Amniotic epithelial cell (primary cell): ENCODE data around the gene VAMP4.

Experiments
- DNase-seq: peaks from one replicate; pipeline ENCODE4 v3.0.0-alpha.2; 2010; ENCODE audit warnings: low read depth

VAMP4 gene, protein sequence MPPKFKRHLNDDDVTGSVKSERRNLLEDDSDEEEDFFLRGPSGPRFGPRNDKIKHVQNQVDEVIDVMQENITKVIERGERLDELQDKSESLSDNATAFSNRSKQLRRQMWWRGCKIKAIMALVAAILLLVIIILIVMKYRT

DNA sequence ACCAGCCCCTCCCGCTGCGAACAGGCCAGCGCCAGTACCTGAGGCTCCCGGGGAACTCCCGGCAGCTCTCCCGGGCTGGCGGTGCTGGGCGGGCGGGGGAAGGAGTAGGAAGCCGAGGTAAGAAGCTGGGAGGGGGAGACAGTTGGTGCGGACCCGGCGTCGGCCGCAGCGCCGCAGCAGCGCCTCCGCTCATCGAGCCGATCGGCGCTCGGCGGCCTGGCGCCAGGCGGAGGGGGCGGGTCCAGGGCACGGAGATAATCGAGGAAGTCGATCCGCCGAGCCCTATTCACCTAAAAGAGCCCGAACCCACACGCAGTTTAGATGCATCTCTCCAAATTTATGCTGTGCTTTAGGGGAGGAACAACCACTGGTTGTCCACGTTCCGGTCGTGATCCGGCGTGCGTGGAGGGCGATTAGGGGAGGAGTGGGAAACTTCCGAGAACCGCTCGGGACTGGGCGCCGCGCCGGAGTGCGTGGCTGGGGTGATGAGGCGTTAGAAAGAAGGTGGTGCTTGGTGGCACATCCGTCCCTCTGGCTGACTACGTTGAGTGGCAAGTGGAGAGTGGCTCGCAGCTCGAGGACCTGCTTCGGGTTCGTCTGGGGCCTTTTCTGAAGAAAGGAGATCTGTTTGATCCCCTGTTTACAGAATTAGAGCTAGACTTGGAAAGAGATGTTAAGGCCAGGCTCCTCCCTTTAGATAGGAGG lies at the start of gene VAMP4:
Gene VAMP4, minus strand, starts transcription at position 194 of the 705 bp plus-strand sequence. CDS start 3,651 bp downstream, outside the sequence.
- DNase-seq, result peak; percentile 73

DNA sequence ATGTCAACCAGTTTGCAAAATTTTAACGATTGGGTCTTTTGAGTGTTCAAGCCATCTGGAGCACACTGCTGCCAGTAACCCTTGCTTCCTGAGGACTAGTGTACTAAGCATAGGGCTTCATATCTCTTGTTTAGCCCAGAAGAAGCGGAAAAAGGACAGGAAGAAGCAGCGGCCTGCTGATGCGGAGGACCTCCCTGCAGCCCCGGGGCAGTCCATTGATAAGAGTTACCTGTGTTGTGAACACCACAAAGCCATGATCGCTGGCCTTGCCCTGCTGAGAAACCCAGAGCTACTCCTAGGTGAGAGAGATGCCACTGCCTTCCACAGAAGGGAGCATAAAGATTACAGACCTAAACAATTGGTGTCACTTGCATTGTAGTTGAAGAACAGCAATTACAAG lies 48.5 kb upstream of the VAMP4 start:
- DNase-seq, result no peak

DNA sequence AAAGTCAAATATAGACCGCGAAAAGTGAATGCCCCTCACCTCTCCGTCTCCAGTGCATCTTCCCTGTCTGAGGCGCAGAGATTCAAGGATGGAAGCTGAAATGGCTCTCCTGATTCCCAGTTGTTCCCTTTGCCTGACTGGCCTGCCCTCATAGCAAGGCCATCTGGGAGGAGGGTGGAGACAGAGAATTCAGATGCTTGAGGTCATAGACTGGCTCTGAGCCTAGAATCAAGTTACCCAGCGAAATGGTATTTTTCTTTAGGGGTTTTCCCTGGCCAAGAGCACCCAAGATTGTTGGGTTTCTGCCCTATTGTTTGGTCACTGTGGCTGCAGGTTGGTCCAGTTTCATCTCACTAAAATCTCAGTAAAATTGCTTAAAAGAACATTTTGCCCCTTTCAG lies 46.8 kb upstream of the VAMP4 start:
- DNase-seq, result peak; percentile 56

DNA sequence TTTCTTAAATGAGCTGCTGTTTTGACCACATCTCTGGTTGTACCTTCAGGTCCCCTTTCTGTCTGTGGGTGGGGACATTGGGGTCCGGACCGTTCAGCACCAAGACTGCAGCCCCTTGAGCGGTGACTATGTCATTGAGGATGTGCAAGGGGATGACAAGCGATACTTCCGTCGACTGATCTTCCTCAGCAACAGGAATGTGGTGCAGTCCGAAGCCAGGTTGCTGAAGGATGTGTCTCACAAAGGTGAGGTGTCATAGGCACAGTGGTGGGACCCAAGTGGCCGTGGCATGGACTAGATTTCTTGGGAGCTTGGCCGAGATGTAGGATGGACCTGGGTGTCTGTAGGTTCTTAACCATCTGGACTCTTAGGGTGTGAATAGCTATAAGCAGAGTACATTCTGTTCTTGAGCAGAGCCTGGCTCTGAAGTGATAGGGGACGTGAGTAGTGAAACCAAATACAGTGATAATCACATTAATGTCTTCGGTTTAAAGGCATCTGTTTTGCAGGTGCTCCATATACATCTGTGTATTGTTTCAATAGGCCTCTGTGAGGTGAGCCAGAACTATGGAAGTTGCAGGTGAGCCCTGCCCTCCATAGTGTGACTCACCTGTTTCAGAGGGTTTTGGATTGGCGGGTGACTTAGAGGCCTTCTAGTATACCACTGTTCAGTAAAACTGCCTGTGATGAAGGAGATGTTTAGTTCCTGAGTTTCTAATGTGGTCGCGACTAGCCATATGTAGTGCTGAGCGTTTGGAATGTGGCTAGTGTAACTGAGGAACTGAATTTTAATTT lies 46.0 kb upstream of the VAMP4 start:
- no peak for DNase-seq

DNA sequence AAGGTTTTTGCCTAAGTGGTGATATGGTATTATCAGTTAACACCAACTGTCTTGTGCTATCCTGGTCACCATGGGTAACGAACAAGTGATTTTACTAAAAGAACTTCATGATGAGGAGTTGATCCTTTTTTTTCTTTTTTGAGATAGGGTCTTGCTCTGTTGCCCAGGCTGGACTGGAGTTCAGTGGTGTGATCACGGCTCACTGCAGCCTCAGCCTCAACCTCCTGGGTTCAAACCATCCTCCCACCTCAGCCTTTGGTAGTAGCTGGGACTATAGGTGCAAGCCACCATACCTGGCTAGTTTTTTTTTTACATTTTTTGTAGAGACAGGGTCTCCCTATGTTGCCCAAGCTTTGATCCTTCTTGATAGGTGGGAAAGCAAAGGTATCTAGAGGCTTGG lies 44.7 kb upstream of the VAMP4 start:
- no peak for DNase-seq

DNA sequence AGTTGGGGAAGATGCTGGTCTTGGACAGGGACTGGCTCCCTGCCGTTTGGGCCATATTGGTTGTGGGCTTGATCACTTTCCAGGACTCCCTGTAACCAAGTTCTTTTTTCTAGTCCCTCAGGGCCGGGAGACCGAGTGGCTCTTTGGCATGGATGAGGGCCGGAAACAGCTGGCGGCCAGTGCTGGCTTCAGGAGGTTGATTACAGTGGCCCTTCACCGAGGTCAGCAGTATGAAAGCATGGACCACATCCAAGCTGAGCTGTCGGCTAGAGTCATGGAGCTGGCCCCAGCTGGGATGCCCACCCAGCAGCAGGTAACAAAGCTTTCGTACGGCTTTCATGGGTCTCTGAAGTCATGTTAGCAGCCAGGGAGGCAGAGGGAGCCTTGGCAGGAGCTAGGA lies 43.9 kb upstream of the VAMP4 start:
- no peak for DNase-seq

DNA sequence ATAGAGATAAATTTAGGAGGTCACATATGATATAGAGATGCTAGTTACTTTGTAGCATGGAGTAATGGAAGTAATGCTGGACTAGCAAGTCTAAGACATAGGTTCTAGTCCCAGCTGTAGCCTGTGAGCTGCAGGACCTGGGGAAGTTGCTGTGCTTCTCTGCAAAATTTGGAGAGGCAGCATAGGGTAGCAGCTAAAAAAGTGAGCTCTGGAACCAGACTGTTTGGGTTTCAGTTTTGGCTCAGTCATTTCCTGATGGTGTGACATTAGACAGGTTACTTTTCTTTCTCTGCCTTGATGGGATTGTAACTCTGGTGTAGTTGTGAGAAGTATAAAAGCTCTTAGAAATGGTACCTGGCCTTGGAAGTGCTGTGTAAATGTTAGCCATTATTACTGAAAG lies 42.9 kb upstream of the VAMP4 start:
- DNase-seq, result no peak

DNA sequence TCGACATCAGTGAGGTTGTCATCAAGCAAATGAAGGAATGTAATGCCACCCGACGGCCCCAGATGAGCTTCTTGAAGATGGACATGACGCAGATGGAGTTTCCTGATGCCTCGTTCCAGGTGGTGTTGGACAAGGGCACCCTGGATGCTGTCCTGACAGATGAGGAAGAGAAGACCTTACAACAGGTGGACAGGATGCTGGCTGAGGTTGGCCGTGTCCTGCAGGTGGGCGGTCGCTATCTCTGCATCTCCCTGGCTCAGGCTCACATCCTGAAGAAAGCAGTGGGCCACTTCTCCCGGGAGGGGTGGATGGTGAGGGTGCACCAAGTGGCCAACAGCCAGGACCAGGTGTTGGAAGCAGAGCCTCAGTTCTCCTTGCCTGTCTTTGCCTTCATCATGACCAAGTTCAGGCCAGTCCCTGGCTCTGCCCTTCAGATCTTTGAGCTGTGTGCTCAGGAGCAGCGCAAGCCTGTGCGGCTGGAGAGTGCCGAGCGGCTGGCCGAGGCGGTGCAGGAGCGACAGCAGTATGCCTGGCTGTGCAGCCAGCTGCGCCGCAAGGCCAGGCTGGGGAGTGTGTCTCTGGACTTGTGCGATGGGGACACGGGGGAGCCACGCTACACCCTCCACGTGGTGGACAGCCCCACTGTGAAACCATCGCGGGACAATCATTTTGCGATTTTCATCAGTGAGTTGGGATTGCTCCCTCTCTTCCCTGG lies 42.1 kb upstream of the VAMP4 start:
- DNase-seq, result no peak

DNA sequence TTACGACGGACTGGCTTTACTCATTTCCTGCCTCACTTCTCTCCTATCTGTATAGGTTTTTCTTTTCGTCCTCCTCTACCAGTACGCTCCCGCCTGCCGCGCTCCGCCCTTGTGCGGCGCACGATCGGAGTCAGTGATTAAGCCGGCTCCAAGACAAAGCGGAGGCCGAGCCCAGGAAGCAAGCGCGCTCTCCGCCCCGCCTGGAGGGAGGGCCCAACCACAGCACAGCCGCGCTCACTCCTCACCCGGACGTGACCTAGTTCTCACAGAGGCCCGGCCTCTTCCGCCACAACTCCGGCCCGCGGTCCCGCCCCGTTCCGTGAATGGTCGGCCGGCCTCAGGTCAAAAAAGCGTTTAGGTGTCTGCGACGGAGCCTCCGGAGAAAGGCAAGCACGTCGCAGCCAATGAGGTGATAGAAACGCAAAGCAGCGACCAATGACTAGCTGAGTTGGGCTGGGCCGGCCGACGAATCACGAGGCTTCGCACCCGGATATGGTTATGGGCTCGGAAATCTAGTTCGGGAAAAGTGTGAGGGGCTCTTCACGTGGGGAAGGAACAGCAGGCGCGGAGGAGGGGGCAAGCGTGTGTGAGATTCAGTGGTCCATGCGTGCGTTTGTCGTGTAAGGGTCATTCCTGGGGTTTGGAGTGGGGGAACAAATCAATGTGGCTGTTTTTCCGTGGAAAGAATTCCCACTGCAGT lies 39.5 kb upstream of the VAMP4 start, which contains the start of gene METTL13:
Gene METTL13, plus strand, starts transcription at position 485 of the 700 bp plus-strand sequence. CDS start 308 bp downstream, outside the sequence.
- DNase-seq, result peak; percentile 99

DNA sequence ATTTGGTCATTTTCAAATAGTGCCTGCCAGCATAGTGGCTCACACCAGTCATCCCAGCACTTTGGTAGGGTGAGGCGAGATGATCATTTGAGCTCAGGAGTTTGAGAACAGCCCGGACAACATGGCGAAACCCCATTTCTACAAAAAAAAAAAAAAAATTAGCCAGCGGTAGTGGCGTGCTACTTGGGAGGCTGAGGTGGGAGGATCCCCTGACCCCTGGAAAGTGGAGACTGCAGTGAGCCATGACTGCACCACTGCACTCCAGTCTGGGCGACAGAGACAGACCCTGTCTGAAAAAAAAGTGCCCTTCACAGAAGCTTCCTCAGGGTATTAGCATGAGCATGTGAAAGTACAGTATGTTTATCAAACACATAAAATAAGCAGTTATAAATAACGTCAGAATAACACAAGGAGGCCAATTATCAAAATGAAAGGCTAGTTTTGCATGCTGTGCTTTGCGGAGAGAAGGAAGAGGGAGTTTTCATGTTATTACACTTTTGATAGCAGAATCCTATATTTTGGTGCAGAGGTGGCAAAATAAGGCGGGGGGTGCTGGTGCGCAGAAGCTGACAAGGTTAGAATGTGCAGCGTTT lies 38.8 kb upstream of the VAMP4 start:
- no peak for DNase-seq

DNA sequence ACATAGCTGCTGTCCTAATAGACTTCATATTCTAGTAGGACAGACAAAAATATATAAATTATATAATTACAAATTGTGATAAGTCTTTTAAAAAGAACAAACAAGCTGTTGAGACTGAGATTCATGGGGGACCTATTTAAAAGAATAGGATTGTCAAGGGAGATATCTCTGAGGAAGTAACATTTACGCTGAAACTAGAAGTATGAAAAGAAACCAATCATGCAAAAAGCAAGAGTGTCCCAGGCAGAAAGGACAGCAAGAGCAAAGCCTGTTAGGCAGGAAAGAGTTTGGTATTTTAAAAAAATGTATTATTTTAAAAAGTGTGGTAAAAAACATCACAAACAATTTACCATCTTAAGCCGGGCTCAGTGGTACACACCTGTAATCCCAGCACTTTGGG lies 30.4 kb upstream of the VAMP4 start:
- DNase-seq, result no peak

DNA sequence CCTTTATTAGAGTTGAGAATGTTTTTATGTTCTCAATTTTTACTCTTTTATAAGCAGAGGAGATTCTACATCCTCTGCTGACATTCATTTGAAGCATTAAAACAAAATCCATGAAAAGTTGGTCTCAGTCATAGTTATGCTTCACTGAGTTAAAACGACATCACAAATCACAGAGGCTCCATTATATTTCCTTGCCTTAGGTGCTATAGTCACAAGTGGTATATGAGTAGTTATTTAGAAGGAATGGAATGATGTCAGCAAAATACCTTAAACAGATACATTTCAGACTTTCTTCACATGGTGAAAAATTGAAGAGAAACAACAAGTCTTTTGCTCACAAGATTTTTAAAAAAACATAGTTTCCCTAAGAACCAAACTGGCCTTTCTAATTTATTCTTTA lies 27.9 kb upstream of the VAMP4 start:
- no peak for DNase-seq

DNA sequence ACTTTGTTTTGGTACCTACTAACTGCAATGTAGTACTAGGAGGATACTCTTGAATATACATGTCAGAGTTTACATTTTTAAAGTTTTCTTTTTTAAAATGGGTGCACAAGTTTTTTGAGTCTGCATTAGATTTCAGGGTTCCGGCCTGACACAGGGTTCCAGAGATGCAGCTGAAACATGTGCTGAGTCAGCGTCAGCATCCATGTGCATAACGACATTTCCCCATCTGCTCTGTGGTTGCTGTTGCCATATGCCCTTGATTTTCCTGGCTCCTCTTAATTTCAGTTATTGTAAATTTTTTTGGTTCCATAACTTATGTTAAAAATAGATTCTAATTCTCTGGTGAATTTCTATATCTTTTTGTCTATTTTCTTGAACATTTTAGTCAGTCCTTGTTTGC lies 27.3 kb upstream of the VAMP4 start:
- DNase-seq, result no peak

DNA sequence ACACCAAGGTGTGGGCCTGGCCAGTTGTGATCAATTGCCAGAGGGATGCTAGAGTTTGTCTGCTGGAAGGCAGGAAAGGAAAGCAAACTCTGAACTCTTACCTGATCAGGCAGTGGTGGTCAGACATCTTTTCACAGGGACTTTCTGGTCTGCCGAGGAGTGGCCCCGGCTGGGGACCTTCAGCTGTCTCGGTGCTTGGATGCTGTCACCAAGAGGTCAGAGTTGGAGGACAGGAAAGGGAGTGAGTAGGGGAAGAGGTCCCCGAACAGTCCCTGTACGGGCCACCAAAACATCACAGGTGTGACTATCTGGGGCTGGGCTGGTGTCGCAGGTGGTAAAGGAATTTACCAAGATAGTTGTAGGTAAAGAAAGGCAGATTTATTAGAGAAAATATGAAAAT lies 21.9 kb upstream of the VAMP4 start:
- no peak for DNase-seq

DNA sequence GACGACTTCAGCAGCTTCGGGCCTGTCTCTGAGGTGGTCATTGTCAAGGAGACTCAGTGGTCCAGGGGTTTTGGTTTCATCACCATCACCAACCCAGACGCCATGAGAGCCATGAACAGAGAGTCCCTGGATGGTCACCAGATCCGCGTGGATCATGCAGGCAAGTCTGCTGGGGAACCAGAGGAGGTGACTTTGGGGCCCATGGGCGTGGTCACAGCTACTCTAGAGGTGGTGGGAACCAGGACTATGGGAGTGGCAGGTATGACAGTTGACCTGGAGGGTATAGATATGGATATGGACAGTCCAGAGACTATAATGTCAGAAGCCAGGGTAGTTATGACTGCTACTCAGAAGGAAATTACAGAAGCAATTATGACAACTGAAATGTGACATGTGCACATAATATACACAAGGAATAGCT lies 20.3 kb upstream of the VAMP4 start:
- no peak for DNase-seq

DNA sequence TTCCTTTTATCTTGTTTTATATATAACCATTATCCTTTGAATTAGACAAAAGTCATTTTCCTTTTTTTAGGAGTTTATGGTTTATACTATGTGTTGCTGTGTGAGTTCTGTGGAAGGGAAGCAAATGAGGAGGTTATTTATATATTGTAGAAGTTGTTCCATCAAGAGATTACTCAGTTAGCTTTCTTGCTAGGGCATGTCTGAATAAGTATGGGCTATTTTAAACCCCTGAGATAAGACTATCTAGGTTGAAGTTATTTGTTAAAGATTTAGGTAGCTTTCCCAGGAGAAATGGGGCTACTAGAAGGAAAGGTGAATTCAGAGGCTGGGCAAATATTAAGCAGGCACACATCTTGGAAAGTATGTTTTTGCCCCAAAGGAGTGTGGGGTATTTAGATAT lies 16.1 kb upstream of the VAMP4 start:
- no peak for DNase-seq

DNA sequence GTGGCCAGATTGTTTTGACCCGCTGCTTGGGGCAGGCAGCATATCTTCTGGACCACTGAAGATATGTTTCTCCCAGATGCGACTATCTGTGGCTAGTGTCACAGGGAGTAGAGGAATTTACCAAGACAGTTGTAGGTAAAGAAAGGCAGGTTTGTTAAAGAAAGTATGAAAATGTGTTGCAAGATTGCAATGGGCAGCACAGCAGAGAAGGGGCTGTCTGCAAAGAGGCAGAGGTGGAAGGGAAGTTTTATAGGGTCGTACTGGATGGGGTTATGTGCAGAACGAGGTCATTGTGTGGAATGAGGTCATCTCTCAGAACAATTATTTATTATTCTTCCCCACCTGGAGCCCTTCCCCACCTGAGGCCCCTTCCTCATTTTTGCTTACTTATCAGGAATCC lies 15.0 kb upstream of the VAMP4 start:
- no peak for DNase-seq

DNA sequence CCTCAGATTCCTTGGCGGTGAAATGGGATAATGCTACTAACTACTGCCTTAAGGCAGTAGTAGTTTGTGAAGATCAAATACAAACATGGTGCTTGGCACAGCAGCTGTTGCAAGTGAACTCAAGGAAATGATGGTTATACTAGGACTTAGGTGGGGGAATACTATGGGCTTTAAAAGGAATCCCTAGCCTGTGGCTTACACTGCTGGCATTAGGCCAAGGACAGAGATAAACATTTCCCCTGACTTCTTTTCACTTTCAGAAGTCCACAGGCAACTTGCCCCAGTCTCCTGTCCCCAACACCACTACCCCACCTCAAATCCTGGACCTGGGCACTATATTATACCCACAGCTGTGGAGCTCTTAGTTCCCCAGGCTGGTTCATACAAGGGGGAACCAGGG lies 13.1 kb upstream of the VAMP4 start:
- DNase-seq, result peak; percentile 40

DNA sequence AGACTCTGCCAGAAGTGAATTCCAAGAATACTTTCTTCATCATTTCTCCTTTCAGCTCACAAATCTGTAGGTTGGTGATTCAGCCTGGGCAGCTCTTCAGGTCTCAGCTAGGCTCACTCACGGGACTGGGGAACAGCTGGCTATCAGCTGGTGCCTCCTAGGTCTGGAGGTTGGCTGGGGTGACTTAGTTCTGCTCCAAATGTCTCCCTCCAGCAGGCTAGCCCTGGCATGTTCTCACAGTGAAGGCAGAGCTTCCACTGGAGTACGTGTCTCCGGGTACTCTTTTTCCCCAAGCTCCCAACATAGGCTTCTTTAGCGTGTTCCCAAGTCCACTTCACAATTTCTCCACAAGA lies 12.5 kb upstream of the VAMP4 start:
- peak; percentile 45 for DNase-seq

DNA sequence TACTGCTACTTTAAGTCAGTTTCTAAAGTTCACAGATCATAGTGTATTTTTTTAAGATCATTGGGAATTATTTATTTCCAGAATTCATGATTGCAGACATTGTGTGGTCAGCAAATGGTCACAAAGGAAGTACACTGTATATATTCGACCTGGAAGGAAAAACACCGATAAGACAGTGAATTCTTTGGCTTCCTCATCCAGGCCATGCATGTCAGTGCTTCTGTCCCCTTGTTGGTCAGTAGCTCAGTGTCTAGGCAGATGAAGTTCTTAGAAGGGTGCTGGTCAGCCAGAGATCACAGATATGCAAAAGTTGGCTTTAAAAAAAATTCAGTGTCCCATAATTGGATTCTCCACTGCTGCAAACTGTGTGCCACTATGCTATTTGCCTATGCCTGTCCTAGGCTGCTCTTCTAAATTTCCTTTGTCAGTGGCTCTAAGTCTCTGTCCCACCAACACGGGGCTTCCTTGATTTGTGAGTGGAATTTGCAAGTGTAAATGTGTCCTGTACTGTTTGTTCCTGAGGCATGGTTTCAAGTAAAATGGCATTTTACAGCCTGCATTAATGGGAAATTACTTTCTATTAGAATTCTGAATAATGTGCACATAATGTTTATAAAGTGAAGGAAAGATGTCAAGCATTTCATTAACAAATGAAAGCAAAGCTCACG lies 12.0 kb upstream of the VAMP4 start:
- no peak for DNase-seq

DNA sequence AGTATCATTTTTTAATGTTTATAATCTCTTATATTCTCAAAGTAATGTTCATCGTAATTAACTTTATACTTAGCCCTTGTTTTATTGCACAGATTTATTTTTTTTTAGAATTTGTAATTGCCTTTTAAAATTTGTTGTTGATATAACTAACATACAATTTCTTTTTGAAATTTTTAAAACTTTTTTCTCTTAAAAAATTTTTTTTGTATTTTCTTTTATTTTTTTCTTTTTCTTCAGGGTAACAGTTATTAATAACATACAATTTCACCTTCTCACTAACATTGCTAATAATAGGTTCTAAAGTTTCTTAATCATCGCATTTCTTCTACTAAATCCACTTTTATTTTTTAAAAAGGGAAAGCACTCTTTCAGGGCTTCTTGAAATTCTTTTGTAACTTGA lies 11.3 kb upstream of the VAMP4 start:
- DNase-seq, result no peak
